ENCODE results near the gene ABHD2.
A peak's percentile ranks its signal among the peaks of the same experiment; 100 is the strongest.
"Not testable (repeated sequence)": the region's sequence is repeated elsewhere in the genome, so short reads cannot be mapped to it uniquely, and the experiment has no call there.

ABHD2 gene

DNA sequence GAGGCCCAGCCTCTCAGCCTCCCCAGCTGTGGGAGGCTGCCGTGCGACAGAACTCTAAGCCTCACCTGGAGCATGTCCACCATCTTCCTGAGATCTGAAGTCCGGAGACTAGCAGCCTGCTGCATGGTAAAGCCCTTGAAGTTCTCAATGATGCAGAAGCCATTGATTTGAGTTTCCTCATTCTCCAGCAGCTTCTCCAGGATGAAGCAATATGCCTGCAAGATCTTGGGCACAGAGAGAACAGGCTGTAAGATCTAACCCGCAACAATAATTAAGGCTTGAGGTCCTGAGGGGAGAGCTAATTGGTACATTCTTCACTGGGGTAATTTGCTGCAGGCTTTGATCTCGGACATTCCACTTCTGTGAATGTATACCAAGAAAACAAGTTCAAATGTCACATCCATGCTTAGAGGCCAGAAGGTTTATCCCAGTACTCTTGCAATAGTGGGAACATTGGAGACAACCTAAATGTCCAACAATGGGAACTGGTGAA lies 123.5 kb downstream of the ABHD2 start:
- H3K27me3 Mint-ChIP-seq, result peaks cover 2% of the 10 kb centered on the region
- H3K27ac Mint-ChIP-seq, result no peak overlapping the region
- H3K36me3 Mint-ChIP-seq (ENCODE audit: low read depth), result no peaks in the 10 kb centered on the region
- no peak overlapping the region for H3K4me3 Mint-ChIP-seq
- H3K4me1 Mint-ChIP-seq (ENCODE audit: low read depth), result peaks cover 5% of the 10 kb centered on the region
- intact Hi-C loops (cut with micrococcal nuclease), result no loop called here
- H3K9me3 Mint-ChIP-seq, result no peaks in the 10 kb centered on the region

GRCh38 chr15:89215627-89216026 lies 127.4 kb downstream of the ABHD2 start:
- intact Hi-C loops (cut with micrococcal nuclease), result no loop called here
- Mint-ChIP-seq H3K9me3 (no peaks in the 10 kb centered on the region), H3K27ac (no peak overlapping the region), H3K4me1 (ENCODE audit: low read depth) (no peaks in the 10 kb centered on the region), H3K27me3 (no peaks in the 10 kb centered on the region), H3K4me3 (no peak overlapping the region), H3K36me3 (ENCODE audit: low read depth) (no peaks in the 10 kb centered on the region)

- Mint-ChIP-seq H3K27ac (no peak overlapping the region), H3K4me1 (ENCODE audit: low read depth) (no peaks in the 10 kb centered on the region), H3K36me3 (ENCODE audit: low read depth) (no peaks in the 10 kb centered on the region), H3K9me3 (no peaks in the 10 kb centered on the region), H3K4me3 (no peak overlapping the region), H3K27me3 (no peaks in the 10 kb centered on the region)
- intact Hi-C loops (cut with micrococcal nuclease), result no loop called here
Measured at GRCh38 chr15:89217031-89217430, 128.8 kb downstream of the ABHD2 start.

GRCh38 chr15:89217686-89218376 lies 129.6 kb downstream of the ABHD2 start:
- Mint-ChIP-seq H3K27me3 (no peaks in the 10 kb centered on the region), H3K36me3 (ENCODE audit: low read depth) (no peaks in the 10 kb centered on the region), H3K4me1 (ENCODE audit: low read depth) (no peaks in the 10 kb centered on the region), H3K27ac (no peak overlapping the region), H3K9me3 (no peaks in the 10 kb centered on the region), H3K4me3 (no peak overlapping the region)
- intact Hi-C loops (cut with micrococcal nuclease), result no loop called here

GRCh38 chr15:89218531-89218930 lies 130.3 kb downstream of the ABHD2 start:
- Mint-ChIP-seq H3K9me3 (no peaks in the 10 kb centered on the region), H3K4me3 (no peak overlapping the region), H3K27me3 (no peaks in the 10 kb centered on the region), H3K36me3 (ENCODE audit: low read depth) (no peaks in the 10 kb centered on the region), H3K4me1 (ENCODE audit: low read depth) (no peaks in the 10 kb centered on the region), H3K27ac (no peak overlapping the region)
- intact Hi-C loops (cut with micrococcal nuclease), result no loop called here

- Mint-ChIP-seq H3K36me3 (ENCODE audit: low read depth) (no peaks in the 10 kb centered on the region), H3K27ac (no peak within 1 kb of the TSS), H3K27me3 (no peaks in the 10 kb centered on the region), H3K4me3 (no peak within 1 kb of the TSS), H3K4me1 (ENCODE audit: low read depth) (no peaks in the 10 kb centered on the region), H3K9me3 (no peaks in the 10 kb centered on the region)
- intact Hi-C loops (cut with micrococcal nuclease), result no loop called here
Measured at GRCh38 chr15:89221543-89221942, 133.3 kb downstream of the ABHD2 start, which contains the start of gene RLBP1. RLBP1 (minus strand) TSS chr15:89221579; CDS start chr15:89218975, 2,604 bp downstream.

GRCh38 chr15:89225588-89225987 lies 137.3 kb downstream of the ABHD2 start:
- Mint-ChIP-seq H3K4me3 (no peak overlapping the region), H3K9me3 (no peaks in the 10 kb centered on the region), H3K36me3 (ENCODE audit: low read depth) (no peaks in the 10 kb centered on the region), H3K27me3 (peaks cover 4% of the 10 kb centered on the region), H3K27ac (no peak overlapping the region), H3K4me1 (ENCODE audit: low read depth) (no peaks in the 10 kb centered on the region)
- intact Hi-C loops (cut with micrococcal nuclease), result no loop called here

GRCh38 chr15:89226359-89227221 lies 138.3 kb downstream of the ABHD2 start:
- H3K27ac Mint-ChIP-seq, result no peak overlapping the region
- H3K27me3 Mint-ChIP-seq, result peaks cover 4% of the 10 kb centered on the region
- no peaks in the 10 kb centered on the region for H3K4me1 Mint-ChIP-seq (ENCODE audit: low read depth)
- intact Hi-C loops (cut with micrococcal nuclease), result no loop called here
- no peak overlapping the region for H3K4me3 Mint-ChIP-seq
- no peaks in the 10 kb centered on the region for H3K9me3 Mint-ChIP-seq
- no peaks in the 10 kb centered on the region for H3K36me3 Mint-ChIP-seq (ENCODE audit: low read depth)

GRCh38 chr15:89227425-89227824 lies 139.2 kb downstream of the ABHD2 start:
- H3K4me3 Mint-ChIP-seq, result no peak overlapping the region
- no peaks in the 10 kb centered on the region for H3K4me1 Mint-ChIP-seq (ENCODE audit: low read depth)
- peaks cover 6% of the 10 kb centered on the region for H3K27me3 Mint-ChIP-seq
- intact Hi-C loops (cut with micrococcal nuclease), result no loop called here
- no peaks in the 10 kb centered on the region for H3K36me3 Mint-ChIP-seq (ENCODE audit: low read depth)
- H3K27ac Mint-ChIP-seq, result no peak overlapping the region
- no peaks in the 10 kb centered on the region for H3K9me3 Mint-ChIP-seq

GRCh38 chr15:89230277-89230676 lies 142.0 kb downstream of the ABHD2 start:
- Mint-ChIP-seq H3K27me3 (peaks cover 13% of the 10 kb centered on the region), H3K36me3 (ENCODE audit: low read depth) (no peaks in the 10 kb centered on the region), H3K27ac (no peak overlapping the region), H3K4me1 (ENCODE audit: low read depth) (no peaks in the 10 kb centered on the region), H3K4me3 (no peak overlapping the region), H3K9me3 (no peaks in the 10 kb centered on the region)
- intact Hi-C loops (cut with micrococcal nuclease), result no loop called here

GRCh38 chr15:89231832-89232231 lies 143.6 kb downstream of the ABHD2 start:
- no peaks in the 10 kb centered on the region for H3K36me3 Mint-ChIP-seq (ENCODE audit: low read depth)
- peaks cover 14% of the 10 kb centered on the region for H3K27me3 Mint-ChIP-seq
- H3K9me3 Mint-ChIP-seq, result no peaks in the 10 kb centered on the region
- no peaks in the 10 kb centered on the region for H3K4me1 Mint-ChIP-seq (ENCODE audit: low read depth)
- H3K4me3 Mint-ChIP-seq, result no peak overlapping the region
- intact Hi-C loops (cut with micrococcal nuclease), result no loop called here
- no peak overlapping the region for H3K27ac Mint-ChIP-seq

DNA sequence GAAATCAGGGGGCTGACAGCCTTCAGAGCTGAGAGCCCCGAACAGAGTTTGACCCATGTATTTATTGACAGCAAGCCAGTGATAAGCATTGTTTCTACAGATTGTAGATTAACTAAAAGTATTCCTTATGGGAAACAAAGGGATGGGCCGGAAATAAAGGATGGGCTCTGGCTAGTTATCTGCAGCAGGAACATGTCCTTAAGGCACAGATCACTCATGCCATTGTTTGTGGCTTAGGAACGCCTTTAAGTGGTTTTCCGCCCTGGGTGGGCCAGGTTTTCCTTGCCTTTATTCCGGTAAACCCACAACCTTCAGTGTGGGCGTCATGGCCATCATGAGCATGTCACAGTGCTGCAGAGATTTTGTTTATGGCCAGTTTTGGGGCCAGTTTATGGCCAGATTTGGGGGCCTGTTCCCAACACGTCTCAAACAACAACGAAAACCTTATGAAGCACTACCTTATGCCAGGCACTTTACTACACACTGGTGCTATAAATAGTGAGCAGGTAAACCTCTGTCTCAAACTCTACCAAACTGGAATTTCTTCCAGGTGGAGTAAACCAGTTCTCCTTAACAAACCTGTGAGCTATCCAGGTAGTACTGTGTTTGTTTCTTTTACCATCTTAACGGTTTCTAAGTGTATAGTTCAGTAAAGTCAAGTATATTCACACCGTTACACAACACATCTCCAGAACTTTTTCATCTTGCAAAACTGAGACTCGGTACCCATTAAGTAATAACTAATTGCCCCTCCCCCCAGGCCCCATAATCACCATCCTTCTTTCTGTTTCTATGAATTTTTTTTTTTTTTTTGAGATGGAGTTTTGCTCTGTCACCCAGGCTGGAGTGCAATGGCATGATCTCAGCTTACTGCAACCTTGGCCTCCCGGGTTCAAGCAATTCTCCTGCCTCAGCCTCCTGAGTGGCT lies 151.9 kb downstream of the ABHD2 start:
- H3K27ac Mint-ChIP-seq; H3K4me3 Mint-ChIP-seq; H3K9me3 Mint-ChIP-seq; intact Hi-C loops (cut with micrococcal nuclease): not testable (repeated sequence)
- Mint-ChIP-seq H3K36me3 (ENCODE audit: low read depth) (peaks cover 11% of the 10 kb centered on the region), H3K4me1 (ENCODE audit: low read depth) (peaks cover 18% of the 10 kb centered on the region), H3K27me3 (peaks cover 15% of the 10 kb centered on the region)

DNA sequence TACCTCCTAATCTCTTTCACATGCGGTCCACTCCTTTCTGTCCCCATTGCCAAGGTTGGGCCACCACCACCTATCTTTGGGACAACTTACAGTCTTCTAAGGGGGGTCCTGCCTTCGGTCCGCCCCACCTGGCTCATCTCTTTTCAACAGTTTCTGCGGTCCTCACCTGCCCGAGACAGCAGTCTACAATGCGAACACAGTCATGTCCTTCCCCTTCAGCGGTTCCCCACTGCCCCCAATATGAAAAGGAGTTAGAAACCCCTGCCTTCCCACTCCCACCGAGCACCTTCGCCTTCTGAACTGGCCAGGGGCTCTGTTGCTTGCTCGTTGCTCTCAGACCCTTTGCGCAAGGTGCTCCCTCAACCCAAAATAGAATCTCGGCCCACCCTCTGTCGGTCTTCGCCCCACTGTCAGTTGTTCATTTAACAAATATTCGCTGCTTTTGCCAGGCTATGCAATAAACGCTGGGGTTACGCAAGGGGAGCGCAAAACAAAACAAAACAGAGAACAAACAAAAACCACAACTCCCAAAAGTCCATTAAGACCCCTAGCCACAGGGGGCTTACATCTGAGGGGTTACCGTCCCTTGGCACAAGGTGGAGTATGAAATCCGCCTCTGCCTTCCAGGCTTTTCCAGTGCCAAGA lies 154.9 kb downstream of the ABHD2 start:
- H3K27ac Mint-ChIP-seq, result peak overlapping the region; percentile 79
- peak overlapping the region; percentile 94 for H3K4me3 Mint-ChIP-seq
- H3K27me3 Mint-ChIP-seq, result peaks cover 13% of the 10 kb centered on the region

More for the DNA sequence above, 154.9 kb downstream of the ABHD2 start:
- Mint-ChIP-seq H3K36me3 (ENCODE audit: low read depth) (peaks cover 11% of the 10 kb centered on the region), H3K9me3 (no peaks in the 10 kb centered on the region), H3K4me1 (ENCODE audit: low read depth) (peaks cover 32% of the 10 kb centered on the region)
- intact Hi-C loops (cut with micrococcal nuclease), result no loop called here
